ENCODE data around the gene BPTF.

GRCh38 chr17:67837965-67838364, 12.7 kb downstream of the BPTF start:
- no peak for TF ChIP-seq GATA3 (IDR thresholded peaks at IDR 0.05; ENCODE audit: low read depth, low read length)
- TF ChIP-seq GATA2 (IDR thresholded peaks at IDR 0.05; ENCODE audit: low read depth, low read length), result no peak
